ENCODE measurements around the gene MYO3B.

The MYO3B gene

DNA sequence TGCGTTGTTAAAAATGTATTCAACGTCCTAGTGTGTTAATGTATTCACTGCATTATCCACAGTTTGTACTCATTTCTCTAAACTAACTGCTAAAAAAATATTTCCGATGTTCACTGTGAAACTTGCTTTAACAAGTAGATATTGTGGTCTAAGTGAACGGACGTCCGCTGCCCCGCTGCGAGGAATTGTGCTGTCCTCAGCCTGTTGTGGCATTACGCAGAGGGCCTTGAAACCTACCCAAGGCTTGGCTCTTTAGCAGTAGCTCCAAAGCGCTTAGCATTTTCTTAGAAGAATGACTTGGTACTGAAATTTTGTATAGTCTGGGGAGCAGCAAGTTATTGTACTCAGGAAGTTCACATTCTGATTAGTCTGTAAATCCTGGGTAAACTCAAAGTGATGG is 400.7 kb downstream of the MYO3B start:
- DNase-seq (ENCODE audit: low read depth, low spot score) = no peak
- TF ChIP-seq, protein P1, sequence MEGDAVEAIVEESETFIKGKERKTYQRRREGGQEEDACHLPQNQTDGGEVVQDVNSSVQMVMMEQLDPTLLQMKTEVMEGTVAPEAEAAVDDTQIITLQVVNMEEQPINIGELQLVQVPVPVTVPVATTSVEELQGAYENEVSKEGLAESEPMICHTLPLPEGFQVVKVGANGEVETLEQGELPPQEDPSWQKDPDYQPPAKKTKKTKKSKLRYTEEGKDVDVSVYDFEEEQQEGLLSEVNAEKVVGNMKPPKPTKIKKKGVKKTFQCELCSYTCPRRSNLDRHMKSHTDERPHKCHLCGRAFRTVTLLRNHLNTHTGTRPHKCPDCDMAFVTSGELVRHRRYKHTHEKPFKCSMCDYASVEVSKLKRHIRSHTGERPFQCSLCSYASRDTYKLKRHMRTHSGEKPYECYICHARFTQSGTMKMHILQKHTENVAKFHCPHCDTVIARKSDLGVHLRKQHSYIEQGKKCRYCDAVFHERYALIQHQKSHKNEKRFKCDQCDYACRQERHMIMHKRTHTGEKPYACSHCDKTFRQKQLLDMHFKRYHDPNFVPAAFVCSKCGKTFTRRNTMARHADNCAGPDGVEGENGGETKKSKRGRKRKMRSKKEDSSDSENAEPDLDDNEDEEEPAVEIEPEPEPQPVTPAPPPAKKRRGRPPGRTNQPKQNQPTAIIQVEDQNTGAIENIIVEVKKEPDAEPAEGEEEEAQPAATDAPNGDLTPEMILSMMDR (IDR thresholded peaks at IDR 0.05; ENCODE audit: insufficient read depth, low read length, missing control alignments) = no peak
- ChIA-PET CTCF (no interaction called here), POLR2A (no interaction called here)
- no peak overlapping the region for H3K4me3 ChIP-seq (ENCODE audit: low read depth, low read length)

DNA sequence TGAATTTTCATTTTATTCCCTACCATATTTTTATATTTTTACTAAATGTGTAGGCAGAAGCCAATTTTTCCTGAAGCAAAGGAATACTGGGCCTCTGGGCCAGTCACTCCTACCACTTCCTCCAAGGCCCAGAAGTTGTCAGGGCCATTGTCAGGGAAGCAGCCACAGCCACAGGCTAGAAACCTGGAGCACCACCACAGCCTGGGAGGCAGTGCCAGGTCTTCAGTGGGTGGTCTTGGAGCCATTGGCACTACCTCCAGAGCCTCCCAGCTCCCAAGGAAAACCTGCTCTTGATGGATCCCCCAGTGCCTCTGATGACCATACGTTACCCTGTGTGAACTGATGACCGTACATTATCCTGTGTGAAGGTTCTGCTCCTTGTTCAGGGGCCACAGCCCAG is 401.6 kb downstream of the MYO3B start:
- no peak for DNase-seq (ENCODE audit: low read depth, low spot score)
- no peak overlapping the region for H3K4me3 ChIP-seq (ENCODE audit: low read depth, low read length)
- CTCF ChIA-PET = no interaction called here
- POLR2A ChIA-PET = no interaction called here
- TF ChIP-seq, protein P1 (IDR thresholded peaks at IDR 0.05; ENCODE audit: insufficient read depth, low read length, missing control alignments) = no peak

DNA sequence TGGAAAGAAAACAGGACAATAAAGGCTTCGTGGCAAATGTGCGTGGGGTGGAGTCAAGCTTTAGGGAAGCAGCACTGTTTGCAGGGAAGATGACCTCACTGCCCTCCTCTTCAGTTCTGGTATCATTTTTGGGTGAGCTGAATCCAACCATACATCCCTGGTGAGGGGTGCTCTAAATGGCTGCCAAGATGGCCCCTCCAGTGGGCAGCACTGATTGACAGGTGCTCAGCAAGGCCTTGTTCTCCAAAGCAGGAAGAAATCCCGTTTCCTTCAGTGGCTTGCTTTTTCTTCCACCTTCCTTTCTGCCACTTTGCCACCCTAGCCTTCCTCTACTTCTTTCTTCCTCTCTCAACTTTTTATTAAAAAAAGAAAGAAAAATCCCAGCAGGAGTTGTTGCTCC is 404.4 kb downstream of the MYO3B start:
- H3K4me3 ChIP-seq (ENCODE audit: low read depth, low read length) = no peak overlapping the region
- ChIA-PET POLR2A (no interaction called here), CTCF (interaction anchor here (1.0 kb wide), 1 partner anchor 45 kb away, joined by 3 read pairs; no protein-coding TSS in a partner anchor)
- TF ChIP-seq, protein P1 (IDR thresholded peaks at IDR 0.05; ENCODE audit: insufficient read depth, low read length, missing control alignments) = no peak
- no peak for DNase-seq (ENCODE audit: low read depth, low spot score)

DNA sequence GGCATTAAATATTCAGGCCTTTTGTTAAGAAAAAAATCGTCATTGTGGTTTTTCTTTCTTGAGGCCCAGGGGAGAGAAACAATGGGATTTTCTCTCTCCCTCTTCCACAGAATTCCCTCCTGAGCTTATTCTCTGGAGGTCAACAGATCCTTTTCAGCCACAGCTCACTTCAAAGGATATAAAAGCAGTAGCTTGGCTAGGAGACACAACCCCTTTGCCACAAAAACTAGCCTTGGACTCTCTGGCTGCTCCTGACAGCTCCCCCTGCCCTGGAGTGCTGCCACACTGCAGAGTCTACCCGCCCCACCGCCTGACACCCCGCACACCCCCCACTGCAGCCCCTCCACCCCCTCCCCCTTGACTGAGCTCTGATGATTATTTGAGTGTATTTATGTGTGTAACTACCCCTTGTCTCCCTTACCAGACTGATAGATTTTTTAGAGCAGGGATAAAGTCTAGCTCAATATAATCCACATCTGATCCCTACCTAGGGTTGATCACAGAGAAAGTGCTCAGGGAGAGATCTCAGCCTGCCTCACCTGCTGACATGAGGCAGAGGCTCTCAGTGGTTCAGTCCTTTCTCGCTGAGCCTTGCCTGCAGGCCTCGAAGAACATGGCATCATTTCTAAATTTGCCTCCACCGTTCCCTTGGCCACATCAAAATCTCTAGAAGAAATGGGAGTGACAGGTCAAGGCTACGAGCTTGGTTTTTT is 405.0 kb downstream of the MYO3B start:
- H3K4me3 ChIP-seq (ENCODE audit: low read depth, low read length) = no peak overlapping the region
- CTCF ChIA-PET = no interaction called here
- TF ChIP-seq, protein P1 (IDR thresholded peaks at IDR 0.05; ENCODE audit: insufficient read depth, low read length, missing control alignments) = no peak
- DNase-seq (ENCODE audit: low read depth, low spot score) = no peak
- POLR2A ChIA-PET = no interaction called here

DNA sequence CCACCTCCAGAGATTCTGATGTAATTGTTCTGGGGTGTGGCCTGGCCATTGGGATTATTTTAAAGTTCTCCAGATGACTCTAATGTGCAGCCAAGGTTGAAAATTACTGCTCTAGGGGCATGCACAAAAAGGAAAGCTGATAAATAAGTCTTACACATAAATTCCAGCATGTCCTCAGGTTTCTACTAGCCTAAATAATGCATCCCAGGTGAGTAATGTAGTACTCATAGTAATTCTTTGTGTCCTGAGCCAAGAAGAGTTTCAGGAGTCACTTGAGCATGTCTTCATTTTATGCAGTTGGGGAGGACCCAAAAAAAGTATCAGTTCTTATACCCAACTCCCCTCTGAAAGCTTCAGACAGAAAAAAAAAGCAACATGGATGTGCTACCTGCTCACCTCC is 407.1 kb downstream of the MYO3B start:
- POLR2A ChIA-PET = no interaction called here
- no peak for DNase-seq (ENCODE audit: low read depth, low spot score)
- TF ChIP-seq, protein P1 (IDR thresholded peaks at IDR 0.05; ENCODE audit: insufficient read depth, low read length, missing control alignments) = no peak
- H3K4me3 ChIP-seq (ENCODE audit: low read depth, low read length) = no peak overlapping the region
- CTCF ChIA-PET = no interaction called here

DNA sequence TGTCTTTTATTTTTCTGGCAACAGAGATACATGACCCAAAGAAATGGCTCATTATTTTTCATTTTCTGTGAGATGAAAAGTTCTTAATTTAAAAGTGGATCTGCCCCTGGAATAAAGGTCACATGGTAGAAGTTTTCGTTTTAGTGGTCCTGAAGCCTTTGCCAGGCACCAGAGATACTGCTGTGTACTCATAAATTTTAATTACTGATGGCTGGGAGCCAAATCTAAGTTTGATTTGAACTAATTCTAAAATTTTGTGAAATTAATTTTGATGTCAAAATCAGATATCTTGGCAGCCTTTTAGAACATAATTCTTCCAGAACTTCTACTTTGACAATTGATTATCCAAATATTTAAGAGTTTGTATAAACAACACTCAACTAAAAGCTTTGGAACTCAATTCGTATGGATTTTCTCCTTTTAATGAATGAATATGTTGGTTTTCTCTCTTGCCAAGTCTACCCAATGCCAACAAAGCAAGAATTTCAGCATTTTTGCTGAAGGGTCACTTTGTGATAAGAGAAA is 408.7 kb downstream of the MYO3B start:
- H3K4me3 ChIP-seq (ENCODE audit: low read depth, low read length) = no peak overlapping the region
- DNase-seq (ENCODE audit: low read depth, low spot score) = no peak
- TF ChIP-seq, protein P1 (IDR thresholded peaks at IDR 0.05; ENCODE audit: insufficient read depth, low read length, missing control alignments) = no peak
- CTCF ChIA-PET = no interaction called here
- POLR2A ChIA-PET = no interaction called here

All from AG04449 (cell line).